ENCODE data around the gene ESPL1. TPM values are rescaled to one million over a fixed set of nuclear protein-coding genes. Genes with fewer than 3 reads are reported as not detected.

The ESPL1 gene
- total RNA-seq, 1 donor from 2014 or later = 4.8 TPM

DNA sequence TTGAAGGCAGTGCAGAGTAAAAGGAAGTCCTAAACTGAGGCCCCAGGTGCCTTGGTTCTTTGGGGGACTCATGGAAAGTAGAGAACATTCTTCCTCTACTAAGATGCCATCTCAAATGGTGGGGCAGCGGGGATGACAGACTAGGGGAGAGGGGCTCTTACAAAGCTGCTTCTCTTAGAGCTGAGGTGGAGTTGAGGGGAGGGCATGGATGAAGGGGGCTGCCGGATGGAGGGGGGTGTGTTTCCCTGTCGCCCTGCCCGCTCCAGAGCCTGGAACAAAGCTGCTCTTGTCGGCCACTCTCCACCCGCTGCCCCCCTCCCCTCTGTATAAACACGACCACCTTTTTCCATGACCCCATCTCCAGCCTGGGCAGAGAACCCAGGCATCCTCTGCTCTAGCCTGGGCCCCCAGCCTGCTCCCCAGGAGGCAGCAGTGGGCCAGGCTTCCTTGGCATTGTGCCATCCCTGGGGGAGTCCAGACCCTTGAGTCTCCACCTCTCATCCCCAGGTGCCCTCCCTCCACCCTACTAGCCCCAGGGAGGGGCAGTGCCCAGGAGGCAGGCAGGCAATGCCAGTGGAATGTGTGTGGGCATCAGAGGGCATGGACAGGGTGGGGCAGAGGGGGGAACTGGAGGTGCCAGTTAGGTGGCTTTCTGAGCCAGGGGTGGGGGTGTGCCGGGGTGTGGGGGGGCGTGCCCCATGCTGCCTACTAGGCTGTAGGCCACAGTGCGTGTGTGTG, 37.8 kb upstream of the ESPL1 start:
- DNase-seq (ENCODE audit: extremely low read depth, low read depth, low spot score) = no peak

DNA sequence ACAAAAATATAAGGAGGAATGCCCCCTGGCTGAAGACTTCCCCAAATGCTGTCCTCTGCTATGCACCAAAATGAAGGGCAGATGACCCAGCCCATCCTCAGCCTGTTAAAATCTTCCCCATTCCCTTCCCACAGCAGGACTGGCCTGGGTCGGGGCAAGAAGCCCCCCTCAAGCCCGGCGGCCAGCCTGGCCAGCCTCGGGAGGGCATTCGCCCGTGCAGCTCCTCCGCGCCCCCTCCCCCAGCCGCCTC, 36.5 kb upstream of the ESPL1 start:
- DNase-seq (ENCODE audit: extremely low read depth, low read depth, low spot score) = no peak

DNA sequence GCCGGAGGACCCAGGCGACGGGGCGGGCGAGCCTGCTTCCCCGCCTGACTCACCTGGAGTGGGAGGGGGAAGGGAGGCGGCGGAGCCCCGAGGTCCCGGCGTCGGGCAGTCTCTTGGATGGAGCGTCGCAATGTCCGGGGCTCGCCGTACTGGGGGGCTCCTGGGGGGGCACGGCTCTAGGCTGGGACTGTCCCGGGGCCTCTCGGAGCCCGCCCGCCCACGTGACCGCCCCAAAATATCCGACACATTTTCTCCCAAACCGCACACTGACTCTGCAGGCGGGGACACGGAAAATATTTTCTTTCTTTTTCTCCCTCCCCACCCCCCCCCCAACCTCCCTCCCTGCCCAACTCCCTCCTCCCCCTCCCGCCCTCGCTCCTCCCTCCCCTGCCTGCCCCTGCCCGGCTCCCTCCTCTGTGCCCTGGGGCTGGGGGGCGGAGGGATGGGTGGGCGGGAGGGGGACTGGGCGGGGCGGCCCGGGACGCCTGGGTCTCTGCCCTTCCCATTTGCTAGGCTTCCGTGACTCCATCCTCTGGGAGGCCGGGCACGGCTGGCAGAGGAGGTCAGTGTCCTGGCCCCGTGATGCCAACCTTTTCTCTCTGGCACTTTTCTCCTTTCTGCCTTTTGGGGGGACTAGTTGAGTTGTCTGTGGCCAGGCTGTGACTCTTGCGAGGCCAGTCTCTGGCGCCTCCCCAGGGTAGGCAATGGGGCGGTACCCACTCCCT, 36.0 kb upstream of the ESPL1 start, which contains the start of gene RARG:
Gene RARG (minus strand): TSS at position 289 of the 725 bp plus-strand sequence. CDS start 4,664 bp downstream, outside the sequence.
- no peak for DNase-seq (ENCODE audit: extremely low read depth, low read depth, low spot score)

DNA sequence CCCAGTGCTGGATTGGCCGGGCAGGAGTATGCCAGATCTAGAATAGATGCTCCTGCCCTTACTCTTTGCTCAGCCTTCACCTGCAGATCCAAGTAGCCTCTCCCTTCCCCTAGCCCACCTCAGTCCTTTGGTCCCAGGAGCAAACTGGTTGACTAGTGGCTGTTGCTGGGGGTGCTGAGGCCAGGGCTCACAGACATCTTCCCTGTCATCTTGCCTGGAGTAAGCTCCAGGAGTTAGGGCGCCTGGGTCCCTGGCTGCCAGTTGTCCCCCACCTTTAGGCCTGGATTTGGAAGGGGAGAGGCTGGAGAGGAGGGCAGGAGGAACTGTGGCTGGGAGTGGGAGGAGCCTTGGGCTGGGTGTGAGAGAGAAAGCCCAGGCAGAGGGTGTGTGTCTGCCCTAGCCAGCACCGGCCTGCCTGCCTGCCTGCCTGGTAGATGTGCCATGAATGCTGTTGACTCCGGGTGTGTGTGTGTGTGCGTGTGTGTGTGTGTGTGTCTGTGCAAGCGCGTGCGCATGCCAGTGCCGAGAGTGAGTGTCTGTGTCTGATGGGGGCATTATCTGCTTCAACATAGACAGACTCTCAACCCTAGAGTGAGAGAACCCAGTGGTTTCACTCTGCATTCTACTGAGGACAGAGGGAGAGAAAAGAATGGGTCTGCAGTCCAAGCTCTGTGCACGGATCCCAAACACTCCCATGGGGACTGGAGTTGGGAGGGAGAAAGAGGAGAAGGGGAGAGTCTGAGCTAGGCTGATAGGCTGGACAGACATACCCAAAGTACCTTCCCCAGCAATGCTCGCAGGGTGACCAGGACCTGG, 35.2 kb upstream of the ESPL1 start:
- no peak for DNase-seq (ENCODE audit: extremely low read depth, low read depth, low spot score)

DNA sequence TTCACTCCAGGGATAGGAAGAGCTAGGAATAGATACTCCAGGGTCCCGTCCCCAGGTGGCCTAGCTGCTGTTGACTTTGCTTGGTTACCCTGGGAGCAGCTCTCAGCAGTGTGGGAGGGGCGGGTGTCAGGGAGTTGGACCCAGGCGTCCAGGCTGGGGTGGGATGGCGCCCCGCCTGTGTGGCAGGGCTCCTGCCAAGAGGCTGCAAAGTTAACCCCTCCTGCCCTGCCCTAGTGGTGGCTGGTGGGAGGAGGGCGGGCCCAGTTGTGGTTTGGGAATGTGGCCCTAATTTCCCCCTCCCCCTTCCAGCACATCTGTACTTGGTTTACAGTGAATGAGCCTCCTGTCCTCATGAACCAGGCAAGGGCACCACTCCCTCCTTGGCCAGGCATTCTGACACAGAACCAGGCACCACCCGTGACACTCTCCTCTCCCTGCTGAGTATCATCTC, 34.4 kb upstream of the ESPL1 start:
- DNase-seq (ENCODE audit: extremely low read depth, low read depth, low spot score) = no peak

DNA sequence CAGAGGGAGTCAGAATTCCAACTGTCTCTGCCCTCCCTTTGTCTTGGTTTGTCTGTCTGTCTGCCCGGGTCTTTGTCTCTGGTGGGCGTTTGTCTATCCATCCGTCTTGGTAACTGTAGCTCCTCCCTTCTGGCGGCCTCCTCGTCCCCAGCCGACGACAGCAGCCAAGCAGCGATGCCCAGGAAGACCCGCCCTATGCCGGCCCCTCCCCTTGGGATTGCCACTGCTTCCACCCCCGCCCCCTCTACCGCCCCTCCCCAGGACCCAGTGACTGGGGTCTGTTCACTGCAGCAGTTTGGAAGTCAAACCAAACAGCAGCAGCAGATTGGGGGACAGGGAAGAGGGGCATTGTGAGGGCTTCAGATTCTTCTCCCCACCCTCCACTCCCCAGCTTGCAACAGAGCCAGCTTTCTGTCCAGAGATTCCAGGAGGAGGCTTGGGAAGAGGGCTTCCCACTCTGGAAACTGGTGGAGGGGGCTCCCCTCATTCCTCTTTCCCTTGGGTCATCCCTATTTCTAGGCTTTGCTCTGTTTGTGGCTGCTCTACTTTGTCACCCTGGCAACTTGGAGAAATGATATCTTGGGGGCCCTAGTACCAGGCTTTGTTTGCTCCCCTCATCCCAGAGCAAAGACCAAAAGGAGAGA, 33.7 kb upstream of the ESPL1 start:
- no peak for DNase-seq (ENCODE audit: extremely low read depth, low read depth, low spot score)

DNA sequence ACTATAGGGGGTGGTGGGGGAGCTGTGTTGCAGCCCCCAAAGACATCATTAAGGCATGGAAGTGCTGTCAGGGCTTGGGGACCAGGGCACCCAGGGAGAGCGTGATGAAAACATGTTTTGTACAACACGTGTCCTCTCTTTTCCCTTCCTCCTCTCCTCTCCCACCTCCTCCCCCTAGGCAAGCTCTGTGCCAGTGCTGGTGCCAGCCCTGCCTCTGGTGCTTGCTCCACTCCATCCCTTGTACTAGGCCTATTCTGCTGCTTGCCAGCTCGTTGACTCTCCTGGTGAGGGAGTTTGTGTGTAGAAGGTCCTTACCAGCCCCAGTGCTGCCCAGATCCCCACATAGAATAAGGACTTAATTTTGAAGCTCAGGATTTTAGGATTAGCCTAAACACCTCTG, 32.9 kb upstream of the ESPL1 start:
- DNase-seq (ENCODE audit: extremely low read depth, low read depth, low spot score) = no peak

DNA sequence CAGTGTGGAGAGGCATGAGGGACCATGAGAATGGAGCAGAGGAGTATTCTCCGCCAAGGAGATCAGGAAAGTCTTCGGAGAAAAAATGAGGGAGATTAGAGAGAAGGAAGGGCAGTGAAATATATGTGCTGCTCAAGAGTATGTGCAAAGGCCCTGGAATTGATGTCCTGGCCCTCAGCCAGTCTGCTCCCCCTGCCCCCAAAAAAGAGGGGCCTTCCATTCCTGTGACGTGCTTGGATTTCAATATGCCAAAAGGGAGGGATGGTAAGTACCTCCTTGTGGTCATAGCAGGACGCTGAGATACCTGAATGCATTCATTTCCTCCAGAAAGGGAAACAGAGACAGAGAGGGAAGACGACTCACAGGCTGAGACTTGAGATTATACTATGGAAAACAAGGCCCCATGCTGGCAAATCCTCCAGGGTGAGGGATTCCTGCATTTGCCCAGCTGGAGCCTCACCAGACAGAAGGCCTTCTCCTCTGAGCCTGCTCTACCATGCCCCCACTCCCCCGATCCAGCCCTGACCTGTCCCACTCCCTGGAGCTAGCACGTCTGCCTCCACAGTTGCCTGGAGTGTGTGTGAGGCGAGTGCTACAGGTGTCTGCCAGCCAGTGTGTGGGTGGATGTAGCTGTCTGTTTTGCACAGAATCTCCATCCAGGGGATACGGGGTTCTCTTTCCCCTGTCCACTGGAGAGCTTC, 32.2 kb upstream of the ESPL1 start:
- DNase-seq (ENCODE audit: extremely low read depth, low read depth, low spot score) = no peak

DNA sequence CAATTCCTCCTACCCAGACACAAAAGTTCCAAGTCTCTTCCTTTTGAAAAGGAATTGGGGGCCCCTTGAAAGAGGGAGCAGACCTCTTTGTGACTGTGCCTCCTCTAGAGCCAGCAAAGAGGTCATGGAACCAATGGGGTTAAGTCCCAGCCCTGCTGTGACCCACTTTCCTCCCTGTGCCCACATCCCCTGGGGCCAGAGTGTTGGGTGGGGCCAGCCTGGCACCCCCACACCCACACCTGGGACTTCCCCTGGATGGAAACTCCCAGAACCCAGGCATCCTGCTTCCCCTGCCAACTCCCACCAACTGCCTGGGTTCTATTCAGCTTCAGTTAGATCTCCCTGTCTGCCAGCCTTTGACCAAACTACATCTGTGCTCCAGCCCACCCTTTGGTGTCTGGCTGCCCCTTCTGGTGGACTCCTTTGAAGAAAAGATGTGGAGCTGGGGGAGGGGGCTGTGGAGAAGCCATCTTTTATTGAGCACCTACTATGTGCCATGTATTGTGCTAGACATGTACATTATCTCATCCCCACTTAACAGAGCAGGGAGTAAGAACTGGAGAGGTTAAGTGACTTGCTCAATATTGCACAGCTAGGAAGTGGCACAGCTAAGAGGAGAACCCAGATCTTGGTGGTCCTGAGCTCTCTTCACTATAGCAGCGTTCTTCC, 31.5 kb upstream of the ESPL1 start:
- no peak for DNase-seq (ENCODE audit: extremely low read depth, low read depth, low spot score)

DNA sequence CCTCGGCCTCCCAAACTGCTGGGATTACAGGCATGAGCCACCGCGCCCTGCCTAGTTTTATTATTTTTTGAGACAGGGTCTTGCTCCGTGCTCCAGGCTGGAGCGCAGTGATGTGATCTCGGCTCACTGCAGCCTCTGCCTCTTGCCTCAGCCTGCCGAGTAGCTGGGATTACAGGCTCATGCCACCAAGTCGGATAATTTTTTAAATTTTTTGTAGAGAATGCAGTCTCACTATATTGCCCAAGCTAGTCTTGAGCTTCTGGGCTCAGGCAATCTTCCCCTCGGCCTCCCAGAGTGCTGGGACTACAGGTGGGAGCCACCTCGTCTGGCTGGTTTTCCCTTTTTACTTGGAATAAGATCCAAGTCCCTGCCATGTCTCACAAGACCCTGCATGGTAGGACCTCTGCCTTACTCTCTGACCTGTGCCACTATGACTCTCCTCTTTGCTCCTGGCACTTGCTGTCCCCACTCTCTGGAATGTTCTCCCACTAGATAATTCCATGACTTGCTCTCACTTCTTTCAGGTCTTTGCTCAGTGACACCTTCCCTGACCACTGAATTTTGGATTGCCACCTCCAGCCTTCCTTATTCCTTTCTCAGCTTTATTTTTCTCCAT, 28.3 kb upstream of the ESPL1 start:
- no peak for DNase-seq (ENCODE audit: extremely low read depth, low read depth, low spot score)

DNA sequence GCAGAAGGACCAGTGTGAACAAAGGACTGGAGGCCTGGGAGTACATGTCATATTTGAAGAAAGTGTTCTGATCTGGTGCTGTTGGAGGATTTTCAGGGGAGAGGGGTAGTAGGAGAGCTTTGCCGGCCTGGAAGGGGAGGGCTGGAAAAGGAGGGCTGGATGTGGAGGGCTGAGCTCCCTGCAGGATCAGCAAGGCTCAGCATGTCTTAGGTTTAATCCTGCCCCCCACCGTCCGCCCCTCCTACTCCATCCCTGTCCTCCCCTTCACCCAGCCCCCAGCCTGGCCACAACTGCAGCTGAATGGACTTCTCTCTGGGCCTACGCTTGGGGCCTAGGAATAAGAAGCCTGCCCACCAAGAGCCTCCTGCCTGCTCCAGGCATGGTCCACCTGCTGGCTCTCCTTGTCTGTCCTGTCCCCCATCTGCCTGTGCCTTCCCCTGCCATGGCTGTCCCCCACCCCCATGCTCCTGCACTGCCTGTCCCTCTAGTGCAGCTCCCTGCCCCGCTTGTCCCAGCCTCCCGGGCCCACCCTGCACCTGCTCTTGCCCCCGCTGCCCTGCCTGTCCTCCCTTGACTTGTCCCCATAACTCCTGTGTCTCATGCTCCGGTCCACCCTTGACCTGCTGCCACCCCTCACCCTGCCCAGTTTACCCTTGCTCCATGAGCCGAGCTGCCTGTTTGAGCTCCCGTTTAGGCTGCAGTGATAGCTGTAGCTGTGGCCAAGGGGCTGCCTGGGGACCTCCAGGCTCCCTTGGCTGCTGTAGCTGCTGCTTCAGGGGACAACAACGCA, 26.3 kb upstream of the ESPL1 start:
- DNase-seq (ENCODE audit: extremely low read depth, low read depth, low spot score) = no peak

DNA sequence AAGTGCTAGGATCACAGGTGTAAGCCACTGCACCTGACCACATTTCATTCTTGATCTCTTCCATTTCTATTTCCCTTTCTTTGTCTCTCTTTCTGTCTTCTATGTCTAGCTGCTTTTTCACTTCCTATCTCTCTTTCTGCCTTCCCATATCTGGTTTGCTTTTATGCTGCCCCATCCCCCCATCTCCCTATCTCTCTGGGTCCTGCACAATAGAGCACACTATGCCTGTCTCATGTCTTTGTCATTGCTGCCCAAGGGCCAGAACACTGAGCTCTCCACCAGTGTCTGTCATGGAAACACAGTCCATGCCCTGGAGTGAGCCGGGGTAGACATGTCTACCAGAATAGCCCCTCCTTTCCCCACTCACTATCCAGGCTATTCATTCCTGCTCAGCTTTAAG, 23.8 kb upstream of the ESPL1 start:
- no peak for DNase-seq (ENCODE audit: extremely low read depth, low read depth, low spot score)

DNA sequence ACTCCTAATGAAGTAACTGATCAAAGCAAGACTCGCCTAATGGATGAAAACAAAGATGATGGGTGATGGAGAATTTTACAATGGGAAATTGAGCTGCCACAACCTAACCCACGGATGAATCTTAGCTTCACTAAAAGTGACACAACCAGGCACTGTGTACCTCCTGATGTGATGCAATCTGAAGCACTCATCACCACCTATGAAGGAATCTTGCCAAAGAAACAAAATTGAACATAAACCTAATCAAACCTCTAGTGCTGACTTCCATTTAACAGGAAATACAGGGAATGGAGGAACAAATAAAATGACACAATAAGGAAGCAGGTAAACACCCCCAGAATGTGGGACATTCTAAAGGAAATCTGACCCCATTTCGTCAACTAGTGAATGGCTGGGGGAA, 22.8 kb upstream of the ESPL1 start:
- DNase-seq (ENCODE audit: extremely low read depth, low read depth, low spot score) = no peak

DNA sequence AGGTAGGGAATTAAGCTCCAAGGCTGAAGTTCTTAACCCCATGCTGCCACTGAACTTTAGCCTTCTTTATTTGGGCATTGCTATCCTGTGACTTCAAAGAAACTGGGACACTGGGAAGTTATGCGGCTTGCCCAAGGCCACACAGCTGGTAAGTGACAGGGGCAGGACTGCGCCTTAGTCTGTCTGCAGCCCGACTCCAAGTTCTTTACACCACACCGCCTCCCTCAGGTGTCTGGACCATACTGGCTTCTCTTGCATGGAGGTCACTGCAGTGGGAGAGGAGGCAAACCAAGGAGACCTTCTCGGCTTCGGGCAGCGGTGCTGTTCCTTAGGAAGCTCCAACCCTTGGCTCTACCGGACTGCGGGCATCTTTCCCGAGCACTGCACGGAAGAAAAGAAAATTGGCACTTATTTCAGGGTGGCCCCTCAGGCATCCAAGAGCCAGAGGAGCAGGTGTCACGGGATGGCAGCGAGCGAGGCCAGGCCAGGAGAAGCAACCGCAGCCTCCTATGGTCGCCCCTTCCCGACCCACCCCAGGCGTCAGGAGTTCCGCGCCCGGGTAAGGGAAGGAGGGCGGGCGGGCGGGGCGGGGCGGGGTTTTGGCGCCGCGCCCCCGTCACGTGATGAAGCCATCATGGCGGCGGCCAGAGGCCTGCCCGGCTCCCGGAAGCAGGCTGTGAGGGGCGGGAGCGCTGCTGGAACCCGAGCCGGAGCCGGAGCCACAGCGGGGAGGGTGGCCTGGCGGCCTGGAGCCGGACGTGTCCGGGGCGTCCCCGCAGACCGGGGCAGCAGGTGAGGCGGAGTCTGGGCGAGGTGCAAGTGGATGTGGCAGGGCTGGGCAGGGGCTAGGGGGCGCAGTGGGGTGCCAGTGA, 16.4 kb upstream of the ESPL1 start:
- DNase-seq (ENCODE audit: extremely low read depth, low read depth, low spot score) = no peak

DNA sequence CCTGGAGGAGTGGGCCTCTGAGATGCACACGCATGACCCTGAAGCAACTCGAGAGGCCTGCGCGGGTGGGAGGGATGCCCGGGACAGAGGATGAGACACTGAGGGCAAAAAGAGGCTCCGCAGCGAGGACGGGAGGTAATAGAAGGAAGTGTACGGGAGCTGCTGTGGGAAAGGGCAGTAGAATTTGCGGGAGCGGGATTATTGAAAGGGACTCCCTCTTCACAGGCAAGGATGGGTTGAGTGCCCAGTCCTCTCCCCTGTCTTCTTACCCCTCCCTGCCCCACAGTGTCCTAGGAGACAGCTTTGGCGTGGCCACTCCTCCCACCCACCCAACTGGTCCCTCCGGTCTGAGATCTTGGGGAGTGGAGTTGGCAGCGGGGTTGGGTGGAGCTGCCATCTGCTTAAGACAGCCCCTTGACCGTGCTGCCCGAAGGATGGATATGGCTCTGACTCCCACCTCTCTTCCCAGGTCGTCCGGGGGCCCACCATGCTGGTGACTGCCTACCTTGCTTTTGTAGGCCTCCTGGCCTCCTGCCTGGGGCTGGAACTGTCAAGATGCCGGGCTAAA, 15.7 kb upstream of the ESPL1 start:
- no peak for DNase-seq (ENCODE audit: extremely low read depth, low read depth, low spot score)

DNA sequence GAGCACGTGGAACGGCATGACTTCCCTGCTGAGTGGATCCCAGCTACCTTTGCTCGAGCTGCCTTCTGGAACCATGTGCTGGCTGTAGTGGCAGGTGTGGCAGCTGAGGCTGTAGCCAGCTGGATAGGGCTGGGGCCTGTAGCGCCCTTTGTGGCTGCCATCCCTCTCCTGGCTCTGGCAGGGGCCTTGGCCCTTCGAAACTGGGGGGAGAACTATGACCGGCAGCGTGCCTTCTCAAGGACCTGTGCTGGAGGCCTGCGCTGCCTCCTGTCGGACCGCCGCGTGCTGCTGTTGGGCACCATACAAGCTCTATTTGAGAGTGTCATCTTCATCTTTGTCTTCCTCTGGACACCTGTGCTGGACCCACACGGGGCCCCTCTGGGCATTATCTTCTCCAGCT, 14.8 kb upstream of the ESPL1 start:
- DNase-seq (ENCODE audit: extremely low read depth, low read depth, low spot score) = no peak

DNA sequence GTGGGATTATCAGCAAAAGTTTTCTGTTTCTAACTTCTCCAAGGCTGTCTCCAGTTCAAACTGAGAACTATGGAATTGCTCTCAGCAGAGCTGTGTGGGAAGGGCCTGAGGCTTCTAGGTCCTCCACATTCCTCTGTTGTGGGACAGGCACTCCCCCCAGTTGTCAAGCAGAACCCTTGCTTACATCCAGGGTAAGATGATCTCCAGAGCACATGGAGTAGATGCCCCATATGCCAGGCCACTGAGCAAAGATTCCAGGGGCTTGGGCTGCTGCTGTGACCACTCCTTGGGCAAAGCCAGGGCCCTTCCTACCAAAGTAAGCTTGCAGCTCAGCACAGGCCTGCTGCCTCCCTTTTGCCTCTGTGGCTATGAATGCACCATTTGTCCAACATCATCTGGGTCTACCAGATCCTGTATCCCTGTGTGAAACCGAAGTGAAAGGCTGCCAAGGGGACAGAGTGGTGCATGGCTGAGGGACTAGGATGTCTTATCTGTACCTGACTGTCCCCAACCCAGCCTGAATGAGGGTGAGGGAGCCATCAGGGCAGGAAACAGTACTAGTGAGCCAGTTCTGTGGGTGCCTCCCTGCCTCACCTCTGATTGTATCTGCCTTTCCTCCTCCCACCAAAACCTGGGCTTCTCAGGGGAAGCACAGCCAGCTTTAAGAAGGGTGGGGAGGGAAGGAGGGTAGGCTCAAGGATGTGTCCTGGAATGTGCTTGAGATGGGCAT, 13.1 kb upstream of the ESPL1 start:
- DNase-seq (ENCODE audit: extremely low read depth, low read depth, low spot score) = no peak

Data from glomerular endothelial cell (primary cell).